ENCODE measurements around the gene INAFM2.

Gene INAFM2

GRCh38 chr15:40282869-40283614, 40.5 kb upstream of the INAFM2 start, which contains the start of gene ANKRD63:
Gene ANKRD63, minus strand, starts transcription at chr15:40283064. Its CDS starts 478 bp downstream, at chr15:40282586.
- in situ Hi-C loops (cut with MboI; ENCODE audit: low pct_unique_long_range_greater_than_20kb, low sequenced_read_pairs, unreplicated experiment): no loop called here
- TF ChIP-seq CTCF (IDR thresholded peaks at IDR 0.05; ENCODE audit: extremely low read depth, insufficient read depth, missing control alignments): no peak
- DNase-seq (ENCODE audit: low spot score): peak; percentile 80

GRCh38 chr15:40283615-40284300, 39.7 kb upstream of the INAFM2 start:
- DNase-seq (ENCODE audit: low spot score): no peak
- in situ Hi-C loops (cut with MboI; ENCODE audit: low pct_unique_long_range_greater_than_20kb, low sequenced_read_pairs, unreplicated experiment): no loop called here
- no peak for TF ChIP-seq CTCF (IDR thresholded peaks at IDR 0.05; ENCODE audit: extremely low read depth, insufficient read depth, missing control alignments)

GRCh38 chr15:40285151-40285550, 38.3 kb upstream of the INAFM2 start:
- in situ Hi-C loops (cut with MboI; ENCODE audit: low pct_unique_long_range_greater_than_20kb, low sequenced_read_pairs, unreplicated experiment): no loop called here
- DNase-seq (ENCODE audit: low spot score): no peak
- no peak for TF ChIP-seq CTCF (IDR thresholded peaks at IDR 0.05; ENCODE audit: extremely low read depth, insufficient read depth, missing control alignments)

- TF ChIP-seq CTCF (IDR thresholded peaks at IDR 0.05; ENCODE audit: extremely low read depth, insufficient read depth, missing control alignments): no peak
- in situ Hi-C loops (cut with MboI; ENCODE audit: low pct_unique_long_range_greater_than_20kb, low sequenced_read_pairs, unreplicated experiment): no loop called here
- DNase-seq (ENCODE audit: low spot score): no peak
Observed at GRCh38 chr15:40285554-40286011, 37.9 kb upstream of the INAFM2 start.

GRCh38 chr15:40286061-40286532, 37.4 kb upstream of the INAFM2 start:
- in situ Hi-C loops (cut with MboI; ENCODE audit: low pct_unique_long_range_greater_than_20kb, low sequenced_read_pairs, unreplicated experiment): no loop called here

GRCh38 chr15:40286794-40287193, 36.7 kb upstream of the INAFM2 start:
- no peak for TF ChIP-seq CTCF (IDR thresholded peaks at IDR 0.05; ENCODE audit: extremely low read depth, insufficient read depth, missing control alignments)

More at GRCh38 chr15:40286061-40286532, 37.4 kb upstream of the INAFM2 start:
- TF ChIP-seq CTCF (IDR thresholded peaks at IDR 0.05; ENCODE audit: extremely low read depth, insufficient read depth, missing control alignments): no peak
- no peak for DNase-seq (ENCODE audit: low spot score)

More at GRCh38 chr15:40286794-40287193, 36.7 kb upstream of the INAFM2 start:
- in situ Hi-C loops (cut with MboI; ENCODE audit: low pct_unique_long_range_greater_than_20kb, low sequenced_read_pairs, unreplicated experiment): no loop called here
- DNase-seq (ENCODE audit: low spot score): no peak
